ENCODE results near the gene ITPR2.
"Not testable (repeated sequence)": the region's sequence is repeated elsewhere in the genome, so short reads cannot be mapped to it uniquely, and the experiment has no call there.

The ITPR2 gene

DNA sequence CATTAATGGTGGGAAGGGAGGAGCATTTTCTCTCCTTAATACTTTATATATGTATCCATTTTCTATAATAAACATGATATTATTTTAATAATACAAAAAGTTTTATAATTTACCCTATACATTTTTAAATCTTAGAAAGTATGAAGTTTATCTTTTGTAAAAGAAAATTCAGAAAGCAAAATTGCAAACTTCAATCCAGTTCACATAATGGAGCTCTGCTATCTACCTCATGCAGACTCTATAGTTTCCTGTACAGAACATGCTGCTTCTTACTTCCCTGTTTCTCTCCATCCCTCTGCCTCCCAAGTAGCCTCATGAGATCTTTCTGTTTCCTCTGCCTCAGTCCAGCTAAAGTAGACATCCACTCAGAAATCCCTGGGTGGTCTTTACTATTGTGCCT, 402.4 kb downstream of the ITPR2 start:
- not testable (repeated sequence) for DNase-seq

DNA sequence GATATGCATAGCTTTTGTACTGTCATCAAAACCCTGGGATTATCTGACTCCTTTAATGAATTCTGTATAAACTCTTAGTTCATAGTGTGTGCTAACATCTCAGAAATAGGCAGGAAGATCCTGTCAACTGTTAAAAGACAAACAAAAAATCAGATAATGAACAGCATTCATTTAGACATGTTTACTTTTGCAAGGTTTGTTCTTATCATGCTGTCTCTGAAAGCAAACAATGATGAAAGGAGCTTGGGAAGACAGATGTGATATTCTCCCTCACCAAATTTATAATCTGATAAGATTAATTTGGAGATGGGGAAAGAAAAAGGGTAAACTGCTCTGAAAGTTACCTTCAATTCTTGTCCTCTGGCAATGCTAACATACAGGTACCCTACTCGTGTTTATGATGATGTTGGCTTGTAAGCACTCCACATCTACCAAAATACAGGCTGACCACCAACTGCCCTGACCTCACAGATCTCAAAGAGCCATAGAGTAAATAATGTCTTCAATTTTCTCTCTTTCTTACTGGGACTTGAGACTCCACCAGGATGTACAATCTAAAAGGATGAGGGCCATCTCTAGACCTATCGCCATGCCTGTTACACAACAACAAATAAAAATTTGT, 403.8 kb downstream of the ITPR2 start:
- no peak for DNase-seq

DNA sequence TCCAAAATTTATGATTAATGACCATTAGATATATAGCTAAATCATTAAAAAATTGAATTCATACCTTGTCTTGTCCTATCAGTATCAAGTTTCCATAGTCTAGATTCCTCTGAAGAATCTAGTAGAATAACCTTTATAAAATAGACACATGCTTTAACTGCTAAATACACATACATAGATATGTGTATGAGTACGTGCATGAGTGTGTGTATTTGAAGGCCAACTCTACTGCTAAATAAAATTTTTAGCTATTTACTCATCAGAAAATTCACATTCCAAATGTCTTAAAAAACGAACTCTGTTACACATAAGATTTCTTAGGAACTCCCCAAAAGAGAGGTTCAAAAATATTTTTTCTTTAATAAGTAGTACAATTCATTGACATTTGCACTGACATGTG, 404.6 kb downstream of the ITPR2 start:
- no peak for DNase-seq

DNA sequence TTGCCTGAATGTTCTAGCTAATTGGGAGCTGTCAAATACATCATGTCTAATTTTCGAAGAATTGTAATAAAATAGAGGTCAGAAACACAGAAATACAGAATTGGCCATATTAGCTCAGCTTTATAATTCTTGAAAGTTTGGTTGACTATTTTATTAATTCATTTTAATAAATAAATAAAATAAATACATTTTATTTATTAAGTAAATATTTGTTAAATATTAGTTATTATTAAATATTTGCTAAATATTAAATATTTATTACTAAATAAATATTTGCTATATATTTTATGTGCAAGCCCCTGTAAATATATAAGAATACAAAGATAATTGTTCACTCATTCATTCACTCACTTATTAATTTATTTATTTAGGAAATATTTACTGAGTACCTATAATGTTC, 406.3 kb downstream of the ITPR2 start:
- DNase-seq, result no peak

DNA sequence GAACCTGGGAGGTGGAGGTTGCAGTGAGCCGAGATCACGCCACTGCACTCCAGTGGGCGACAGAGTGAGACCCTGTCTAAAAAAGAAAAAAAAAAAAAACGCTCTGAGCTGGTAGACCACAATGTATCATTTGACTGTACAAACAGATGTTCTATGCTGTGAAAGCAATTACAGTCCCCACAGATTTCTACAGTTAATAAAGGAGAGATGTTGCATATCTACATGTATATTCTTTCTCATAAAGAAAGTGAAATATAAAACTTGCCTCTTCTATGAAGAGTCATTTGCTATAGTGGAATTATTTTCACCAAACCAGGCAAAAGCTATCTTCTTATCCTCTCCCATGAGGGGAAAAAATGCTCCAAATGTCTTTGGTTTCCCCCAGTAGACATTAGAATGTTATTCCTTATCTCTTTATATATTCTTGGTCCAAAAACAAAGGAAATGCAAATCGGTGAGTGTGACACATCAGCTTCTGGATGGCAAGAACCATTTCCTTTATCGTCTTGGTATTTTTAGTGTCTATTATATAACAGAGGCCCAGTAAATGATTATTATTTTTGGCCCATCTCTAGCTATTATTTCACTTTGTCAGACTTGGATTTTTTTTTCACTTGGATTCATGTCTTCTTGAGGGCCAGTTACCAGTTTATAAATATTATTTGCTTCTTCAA, 407.3 kb downstream of the ITPR2 start:
- no peak for DNase-seq

DNA sequence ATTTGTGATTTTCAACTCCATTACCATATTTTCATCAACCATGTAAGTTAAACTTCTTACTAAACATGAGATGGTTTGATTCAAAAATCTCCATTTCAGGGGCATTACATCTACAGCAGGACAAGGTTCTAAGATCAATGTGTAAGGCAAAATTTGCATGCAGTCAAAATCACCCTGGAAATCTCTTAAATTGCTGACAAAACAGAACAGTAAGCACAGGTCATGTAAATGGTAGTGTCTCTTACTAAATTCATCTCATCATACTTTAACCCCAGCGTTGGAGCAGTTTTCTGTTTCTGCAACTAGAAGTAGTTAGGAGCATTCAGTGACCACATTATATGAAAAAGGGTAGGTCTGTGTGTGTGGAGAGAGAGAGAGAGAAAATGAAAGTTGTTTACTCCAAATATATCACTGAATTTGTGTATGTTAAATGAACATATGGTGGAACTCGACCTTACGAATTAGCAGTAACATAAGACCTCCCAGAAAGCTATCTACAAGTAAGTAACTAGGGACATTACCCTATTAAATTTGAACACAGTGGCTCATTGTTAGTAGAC, 410.1 kb downstream of the ITPR2 start:
- DNase-seq, result no peak

DNA sequence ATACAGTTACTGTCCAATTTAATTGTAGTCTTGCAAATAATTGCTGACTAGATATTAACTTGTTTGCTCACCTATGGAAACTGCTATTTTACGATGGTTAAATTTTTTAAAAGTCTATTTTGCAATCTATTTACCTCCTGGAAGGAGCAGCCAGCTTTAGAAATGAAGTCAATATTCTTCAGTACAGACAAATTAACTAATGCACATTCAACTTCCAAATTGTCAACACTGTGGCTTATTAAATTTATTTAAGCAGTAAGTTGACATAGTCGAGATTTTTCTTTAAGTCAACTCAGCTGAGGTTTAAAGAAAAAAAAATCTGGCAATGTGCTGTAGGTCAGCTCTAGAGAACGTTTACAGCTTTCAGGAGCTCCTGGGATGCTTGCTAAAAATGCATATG, 416.4 kb downstream of the ITPR2 start:
- DNase-seq, result no peak

DNA sequence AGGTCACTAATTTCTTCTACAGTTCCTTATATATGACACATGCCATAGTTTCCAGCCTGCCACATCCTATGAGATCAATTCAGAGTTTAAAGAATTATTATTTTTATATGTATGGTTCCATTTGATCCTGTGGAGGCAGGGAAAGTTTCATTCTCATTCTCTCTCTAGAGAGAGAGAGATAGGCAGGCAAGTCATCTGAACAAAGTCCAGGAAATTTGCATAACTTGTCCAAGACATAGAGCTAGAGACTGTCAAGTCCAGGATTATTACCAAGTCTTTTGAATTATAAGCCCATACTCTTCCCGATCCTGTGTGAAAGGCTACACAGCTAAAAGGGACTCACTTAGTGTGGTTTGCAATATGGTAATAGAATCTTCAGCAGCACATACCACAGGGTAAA, 422.3 kb downstream of the ITPR2 start:
- no peak for DNase-seq

DNA sequence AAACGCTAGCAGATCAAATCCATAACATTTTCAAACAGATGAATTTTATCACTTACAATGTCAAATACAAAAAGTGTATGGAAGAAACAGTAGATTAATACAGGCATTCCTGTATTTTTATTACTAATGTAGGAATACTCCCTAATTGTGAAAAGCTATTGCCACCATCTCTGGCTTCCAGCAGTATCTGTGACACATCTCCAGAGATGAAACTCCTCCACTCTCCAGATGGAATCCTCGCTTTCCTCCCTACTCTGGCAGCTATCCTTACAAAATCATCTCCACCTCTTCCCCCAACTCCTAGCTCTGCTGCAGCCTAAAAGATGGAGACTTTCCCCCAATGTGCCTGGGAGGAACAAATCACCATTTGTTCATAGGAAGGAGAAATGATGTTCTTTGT, 426.2 kb downstream of the ITPR2 start:
- no peak for DNase-seq

DNA sequence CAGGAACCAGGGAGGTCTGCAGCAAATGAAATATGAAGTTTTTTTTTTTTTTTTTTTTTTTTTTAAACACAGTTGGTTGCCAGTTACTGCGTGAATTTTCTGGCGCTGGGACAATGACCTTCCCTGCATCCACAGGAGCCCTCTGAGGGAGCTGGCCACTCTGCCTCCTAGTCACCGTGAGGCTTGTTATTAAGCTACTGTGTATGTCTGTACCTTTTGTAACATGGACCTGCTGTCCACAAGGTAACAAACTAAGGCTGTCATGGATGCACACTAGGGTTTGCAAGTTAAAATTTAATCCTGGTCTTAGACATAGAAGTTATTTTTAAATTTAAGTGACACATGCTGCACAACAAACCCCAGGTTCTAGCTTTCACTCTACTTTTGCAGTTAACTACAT, 426.6 kb downstream of the ITPR2 start:
- DNase-seq, result no peak

DNA sequence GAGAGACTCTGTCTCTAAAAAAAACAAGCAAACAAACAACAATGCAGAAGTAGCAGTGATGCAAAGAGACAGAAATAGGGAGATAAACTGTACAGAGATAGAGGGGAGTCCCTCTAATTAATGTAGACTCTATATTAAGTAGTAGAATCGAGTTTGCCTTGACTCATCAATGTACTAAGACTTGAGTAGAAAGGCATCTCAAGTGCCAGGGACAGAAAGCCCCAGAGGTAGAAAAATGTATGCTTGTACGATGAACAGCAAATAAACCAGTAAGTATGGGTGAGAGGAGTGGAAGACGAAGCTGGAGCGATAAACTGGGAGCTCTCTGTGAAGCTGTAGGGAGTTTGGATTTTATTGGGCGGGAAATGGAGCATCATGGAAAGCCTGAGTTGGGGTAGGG, 429.4 kb downstream of the ITPR2 start:
- DNase-seq, result no peak

DNA sequence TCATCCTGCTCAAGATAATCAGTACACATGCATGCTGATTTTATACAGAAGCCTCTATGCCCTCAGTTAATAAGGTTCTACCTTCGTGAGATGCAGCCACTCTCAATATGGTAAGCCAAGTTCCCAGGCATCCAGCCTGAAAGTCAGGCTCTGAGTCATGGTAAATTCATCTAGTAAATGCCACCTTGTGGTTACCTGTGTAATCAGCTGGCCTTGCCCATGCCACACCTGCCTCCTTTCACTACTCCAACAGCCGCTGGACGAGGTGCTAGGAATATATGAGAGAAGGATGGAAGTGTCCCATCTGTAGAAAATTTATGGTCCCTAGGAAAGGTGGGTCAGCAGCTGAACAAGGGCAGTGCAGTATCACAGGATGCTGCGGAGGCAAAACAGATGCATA, 430.3 kb downstream of the ITPR2 start:
- DNase-seq, result no peak

DNA sequence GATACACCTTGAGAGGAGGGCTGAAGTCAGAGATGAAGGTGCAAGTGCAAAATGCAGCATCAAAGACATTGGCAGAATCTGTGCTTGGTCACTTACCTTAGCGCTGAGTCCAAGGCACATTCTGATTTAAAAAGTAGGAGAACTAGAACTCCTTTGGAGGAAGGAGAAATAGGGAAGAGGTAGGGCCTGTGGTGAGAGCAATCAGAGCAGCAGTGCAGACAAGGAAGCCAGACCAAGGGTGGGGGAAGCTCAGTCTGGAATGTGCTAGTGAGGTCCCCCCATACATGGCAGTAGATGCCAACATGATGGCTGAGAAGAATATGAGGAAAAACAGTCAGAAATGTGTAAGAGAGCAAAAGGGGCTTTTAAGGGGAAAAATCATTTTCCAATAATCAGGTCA, 431.1 kb downstream of the ITPR2 start:
- DNase-seq, result no peak

DNA sequence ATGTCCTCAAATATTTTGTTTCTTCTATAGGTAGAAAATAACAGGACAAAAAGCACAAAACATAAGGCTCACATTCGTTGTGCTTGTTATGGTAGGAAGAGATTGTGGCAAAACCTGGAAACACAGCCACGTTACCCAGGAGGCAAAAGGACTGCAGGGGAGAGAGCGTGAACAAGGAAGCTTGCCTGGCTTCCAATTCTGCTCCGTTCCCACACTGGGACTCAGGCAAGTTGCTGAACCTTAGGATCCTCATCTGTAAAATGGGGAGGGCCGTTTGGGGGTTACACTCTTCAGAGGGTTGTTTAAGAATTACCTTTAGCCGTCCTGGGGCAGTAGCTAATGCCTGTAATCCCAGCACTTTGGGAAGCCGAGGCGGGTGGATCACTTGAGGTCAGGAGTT, 432.4 kb downstream of the ITPR2 start:
- no peak for DNase-seq

DNA sequence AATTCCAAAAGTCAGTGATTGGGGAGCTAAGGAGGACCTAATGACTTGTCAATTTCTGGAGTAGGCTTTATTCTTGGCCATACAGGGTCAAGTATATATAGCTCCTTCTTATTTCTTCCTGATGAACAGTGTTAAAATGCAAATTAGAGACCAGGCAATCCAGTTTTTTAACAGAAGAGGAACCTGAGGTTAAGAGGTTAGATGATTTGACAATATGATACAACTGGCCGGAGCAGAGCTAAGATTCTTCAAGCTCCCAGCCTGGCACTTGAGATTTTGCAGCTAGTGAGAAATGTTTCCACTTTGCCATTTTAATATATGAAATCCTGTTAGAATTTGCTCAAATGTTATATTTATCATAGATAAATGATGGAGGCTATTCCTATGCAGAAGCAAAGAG, 433.6 kb downstream of the ITPR2 start:
- DNase-seq, result no peak

DNA sequence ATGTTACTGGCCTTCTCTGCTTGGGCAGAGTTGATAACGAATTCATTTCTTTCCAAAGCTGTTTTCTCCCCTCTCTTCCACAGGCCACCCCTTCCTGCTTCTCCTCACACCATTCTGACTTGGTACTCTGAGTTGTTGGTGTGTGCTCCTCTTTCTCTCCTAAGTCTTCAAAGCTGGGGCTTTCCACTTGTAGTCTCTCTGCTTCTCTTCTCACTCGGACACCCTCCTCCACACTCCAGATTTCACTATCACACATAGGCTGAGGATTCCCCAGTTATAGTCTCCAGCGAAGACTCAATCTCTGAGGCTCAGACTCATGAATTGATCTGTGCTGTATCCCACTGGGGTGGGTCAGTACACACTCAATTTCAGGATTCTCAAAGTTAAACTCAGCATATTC, 436.6 kb downstream of the ITPR2 start:
- no peak for DNase-seq

DNA sequence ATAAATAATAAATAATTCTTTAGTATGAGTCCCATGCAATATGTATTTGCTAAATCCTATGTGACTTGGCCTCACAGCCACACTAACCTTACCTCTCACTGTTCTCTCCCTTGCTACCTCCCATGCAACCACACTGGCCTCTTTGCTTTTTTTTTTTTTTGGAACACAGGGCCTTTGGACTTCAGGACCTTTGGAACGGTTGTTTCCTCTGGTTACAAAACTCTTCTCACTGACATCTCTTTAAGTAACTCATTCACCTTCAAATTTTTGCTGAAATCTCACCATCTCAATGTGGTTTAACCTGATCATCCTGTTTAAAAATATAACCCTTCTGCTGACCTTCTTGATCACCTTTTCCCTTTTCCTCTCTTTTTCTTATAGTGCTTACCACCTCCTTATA, 443.7 kb downstream of the ITPR2 start:
- no peak for DNase-seq

DNA sequence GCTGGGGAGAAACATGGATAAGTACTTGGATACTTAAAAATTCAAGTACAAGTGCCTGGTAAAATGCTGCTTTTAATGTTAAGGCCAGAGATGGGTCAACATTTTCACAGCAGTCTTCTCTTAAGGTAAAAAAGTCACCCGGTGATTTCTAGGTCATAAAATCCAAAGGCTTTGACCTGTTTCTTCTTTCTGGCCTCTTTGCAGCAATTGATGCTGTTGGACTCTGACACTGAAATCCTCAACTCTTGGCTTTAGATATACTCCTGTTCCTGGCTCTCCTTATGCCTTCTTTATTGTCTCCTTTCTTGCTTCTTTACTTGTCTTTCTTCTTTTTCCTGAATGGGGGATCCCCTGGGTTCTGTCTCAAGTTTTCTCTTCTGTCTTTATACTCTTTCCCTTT, 448.5 kb downstream of the ITPR2 start:
- DNase-seq, result no peak

DNA sequence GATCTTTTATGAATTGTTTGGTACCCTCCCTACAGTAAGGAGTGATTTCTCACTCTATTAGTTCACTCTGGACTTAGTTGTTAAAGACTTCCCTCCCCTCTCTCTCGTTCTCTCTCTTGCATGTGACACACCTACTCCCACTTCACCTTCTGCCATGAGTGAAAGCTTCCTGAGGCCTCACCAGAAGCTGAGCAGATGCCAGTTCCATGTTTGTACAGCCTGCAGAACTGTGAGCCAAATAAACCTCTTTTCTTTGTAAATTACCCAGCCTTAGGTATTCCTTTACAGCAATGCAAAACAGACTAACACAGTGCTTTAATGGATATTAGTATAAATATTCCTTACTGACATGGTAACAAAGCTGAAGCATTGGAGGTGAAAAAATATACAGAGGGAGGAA, 450.0 kb downstream of the ITPR2 start:
- no peak for DNase-seq

DNA sequence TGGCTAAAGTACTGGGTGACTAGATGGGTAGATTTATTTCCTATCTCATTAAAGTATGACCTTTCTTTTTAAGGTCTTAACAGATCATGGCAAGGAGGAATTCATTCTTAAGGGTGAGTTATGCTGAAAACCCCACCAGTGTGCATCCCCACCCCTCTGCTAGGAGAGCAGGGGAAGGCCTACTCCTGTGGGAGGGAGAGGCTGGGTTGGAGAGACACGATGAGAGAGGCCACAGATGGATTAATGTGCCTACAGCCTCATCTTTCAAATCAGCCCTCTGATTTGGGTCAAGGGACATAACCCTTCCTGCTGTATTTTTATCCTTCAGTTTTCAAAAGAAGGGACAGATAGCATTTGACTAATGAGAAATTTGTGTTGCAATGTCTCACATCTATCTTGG, 452.1 kb downstream of the ITPR2 start:
- DNase-seq, result no peak

DNA sequence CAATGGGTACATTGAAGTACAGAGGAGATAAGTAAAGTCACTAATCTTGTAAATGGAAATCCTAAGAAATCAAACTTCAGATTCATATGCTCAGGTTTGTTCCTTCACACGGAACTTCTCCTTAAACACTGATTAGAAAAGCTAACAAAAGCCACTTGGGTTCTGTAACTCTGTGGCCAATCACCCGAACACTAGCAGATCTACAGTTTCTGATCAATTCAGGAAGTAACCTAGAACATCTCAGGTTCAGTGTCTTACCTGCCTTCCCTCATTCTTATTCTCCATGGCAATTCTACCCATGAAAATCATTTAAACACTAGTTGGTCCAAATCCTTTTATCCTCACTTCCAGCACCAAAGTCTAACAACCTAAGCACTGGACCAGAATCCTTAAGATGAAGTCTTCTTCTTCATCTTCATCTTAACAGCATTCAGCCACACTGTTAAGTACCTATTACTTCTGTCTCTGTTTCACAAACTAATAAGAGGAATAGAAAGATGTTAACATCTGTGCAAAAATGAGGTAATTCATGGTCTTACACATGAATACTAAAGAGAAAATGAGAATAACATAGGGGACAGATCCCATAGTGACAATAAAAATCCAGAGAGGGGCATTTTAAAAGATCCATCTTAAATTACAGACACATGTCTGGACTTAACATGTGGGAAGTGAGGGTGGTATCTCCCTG, 453.1 kb downstream of the ITPR2 start:
- DNase-seq, result no peak

DNA sequence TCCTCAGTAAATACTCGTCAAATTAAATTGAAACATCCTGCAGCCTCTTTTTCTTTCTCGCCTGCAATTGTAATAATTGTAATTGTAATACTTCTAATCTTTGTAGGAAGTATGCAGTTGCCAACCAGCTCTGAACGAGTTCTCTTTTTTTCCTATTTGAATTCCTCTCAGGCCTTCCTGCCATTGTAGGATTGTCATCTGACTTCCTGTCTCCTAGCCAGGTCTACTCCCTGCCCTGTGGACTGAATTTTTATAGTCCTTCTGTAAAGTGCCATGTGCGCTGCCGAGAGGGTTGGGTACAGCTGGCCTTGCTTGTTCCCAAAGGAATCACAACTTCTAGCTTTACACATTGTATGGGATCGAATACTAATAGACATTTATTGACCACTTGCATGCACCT, 454.3 kb downstream of the ITPR2 start:
- no peak for DNase-seq

DNA sequence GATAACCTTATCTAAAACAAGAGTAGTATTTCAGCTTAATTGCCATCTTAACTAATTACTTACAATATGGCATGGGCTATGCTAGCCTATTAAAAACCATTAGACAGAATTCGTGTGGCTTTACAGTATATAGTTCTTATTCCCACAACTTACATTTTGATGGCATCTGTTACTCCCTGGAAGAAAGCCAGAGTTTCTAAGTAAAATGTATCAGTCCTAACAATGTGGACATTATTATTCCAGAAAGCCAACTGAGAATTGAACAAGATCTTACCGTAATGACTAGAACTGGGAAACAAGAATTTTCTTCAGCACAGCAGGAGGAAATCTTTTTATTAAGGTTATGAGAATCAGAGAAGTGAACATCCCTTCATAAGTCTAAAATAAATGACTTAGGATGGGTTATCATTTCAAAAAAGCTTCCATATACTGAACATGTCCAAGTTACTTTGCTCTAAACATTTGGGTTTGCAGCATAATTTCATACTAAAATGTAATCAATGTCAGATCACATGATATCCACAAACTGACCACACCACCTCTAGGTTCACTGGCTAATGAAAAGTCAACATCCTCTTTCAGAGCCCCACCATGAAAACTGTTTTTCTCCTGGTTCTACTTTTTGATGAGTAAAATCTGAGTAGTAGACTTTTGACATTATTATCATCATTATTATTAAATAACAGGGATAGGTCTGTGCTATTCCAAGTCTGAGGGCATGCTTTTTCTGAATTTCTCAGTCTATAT, 457.9 kb downstream of the ITPR2 start:
- DNase-seq, result no peak
